Esophagus squamous epithelium (tissue), 4 donors: ENCODE measurements around the gene ACTL7A.

Experiments used
- POLR2A ChIP-seq, 4 donors: fragments of 450-650 bp; IDR thresholded peaks; one replicate each; pipeline ENCODE4 v1.6.1; 2017; ENCODE audit warnings: antibody characterized with exemption in 4 of 4, mild to moderate bottlenecking in 4 of 4, moderate library complexity in 3 of 4
- TF ChIP-seq, protein P1 (sequence below), 6 experiments: fragments of 450-650 bp in 4 of 6; fragments of 200-600 bp in 2 of 6; sonication (generic) in 2 of 6; IDR thresholded peaks; one replicate each; pipeline ENCODE4 v1.5.1; 2016 to 2019; ENCODE audit warnings: antibody characterized with exemption in 6 of 6, mild to moderate bottlenecking in 4 of 6, moderate library complexity in 4 of 6

- TF ChIP-seq, protein P1, sequence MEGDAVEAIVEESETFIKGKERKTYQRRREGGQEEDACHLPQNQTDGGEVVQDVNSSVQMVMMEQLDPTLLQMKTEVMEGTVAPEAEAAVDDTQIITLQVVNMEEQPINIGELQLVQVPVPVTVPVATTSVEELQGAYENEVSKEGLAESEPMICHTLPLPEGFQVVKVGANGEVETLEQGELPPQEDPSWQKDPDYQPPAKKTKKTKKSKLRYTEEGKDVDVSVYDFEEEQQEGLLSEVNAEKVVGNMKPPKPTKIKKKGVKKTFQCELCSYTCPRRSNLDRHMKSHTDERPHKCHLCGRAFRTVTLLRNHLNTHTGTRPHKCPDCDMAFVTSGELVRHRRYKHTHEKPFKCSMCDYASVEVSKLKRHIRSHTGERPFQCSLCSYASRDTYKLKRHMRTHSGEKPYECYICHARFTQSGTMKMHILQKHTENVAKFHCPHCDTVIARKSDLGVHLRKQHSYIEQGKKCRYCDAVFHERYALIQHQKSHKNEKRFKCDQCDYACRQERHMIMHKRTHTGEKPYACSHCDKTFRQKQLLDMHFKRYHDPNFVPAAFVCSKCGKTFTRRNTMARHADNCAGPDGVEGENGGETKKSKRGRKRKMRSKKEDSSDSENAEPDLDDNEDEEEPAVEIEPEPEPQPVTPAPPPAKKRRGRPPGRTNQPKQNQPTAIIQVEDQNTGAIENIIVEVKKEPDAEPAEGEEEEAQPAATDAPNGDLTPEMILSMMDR (IDR thresholded peaks at IDR 0.05), result no peak
- no peak for TF ChIP-seq POLR2A (IDR thresholded peaks at IDR 0.05)
Measured at GRCh38 chr9:108835831-108836230, 26.2 kb upstream of the ACTL7A start.
